Immature natural killer cell (primary cell): ENCODE measurements around the gene RARS1. TPM values are rescaled to one million over a fixed set of nuclear protein-coding genes. Genes with fewer than 3 reads are reported as not detected.

Experiments
- DNase-seq, 3 donors: peaks; one replicate each; pipeline ENCODE4 v3.0.0; 2022; ENCODE audit warnings: mixed read lengths in 1 of 3
- H3K27ac Mint-ChIP-seq, 6 donors: one replicate each; pipeline ENCODE4 v1.8.0; 2020; ENCODE audit warnings: mixed read lengths in 6 of 6, mild to moderate bottlenecking in 5 of 6, inconsistent platforms in 4 of 6, moderate library complexity in 3 of 6
- H3K27me3 Mint-ChIP-seq, 3 donors: one replicate each; pipeline ENCODE4 v1.8.0; 2020 to 2021; ENCODE audit warnings: low read depth in 3 of 3, mild to moderate bottlenecking in 3 of 3, mixed read lengths in 3 of 3, moderate library complexity in 3 of 3, inconsistent platforms in 1 of 3
- H3K36me3 Mint-ChIP-seq, 3 donors: one replicate each; pipeline ENCODE4 v1.8.0; 2020; ENCODE audit warnings: mixed read lengths in 3 of 3, inconsistent platforms in 2 of 3, mild to moderate bottlenecking in 2 of 3
- H3K4me1 Mint-ChIP-seq, 2 donors: one replicate each; pipeline ENCODE4 v1.8.0; 2020; ENCODE audit warnings: inconsistent platforms in 2 of 2, mild to moderate bottlenecking in 2 of 2, mixed read lengths in 2 of 2, moderate library complexity in 1 of 2
- H3K4me3 Mint-ChIP-seq, 5 donors: one replicate each; pipeline ENCODE4 v1.8.0; 2020; ENCODE audit warnings: mild to moderate bottlenecking in 5 of 5, mixed read lengths in 5 of 5, inconsistent platforms in 3 of 5, moderate library complexity in 3 of 5
- H3K9me3 Mint-ChIP-seq, 6 donors: one replicate each; pipeline ENCODE4 v1.8.0; 2020; ENCODE audit warnings: mild to moderate bottlenecking in 6 of 6, mixed read lengths in 6 of 6, inconsistent platforms in 4 of 6, moderate library complexity in 3 of 6
- polyA plus RNA-seq, 3 donors: library from polyadenylated mRNA; unstranded; fragments of 300-500 nt; fragmentation: Illumina TruSeq; gene quantifications; one replicate each; pipeline ENCODE4 v1.2.3, GENCODE V29; 2021

Gene RARS1
- polyA plus RNA-seq, 3 donors from 2014 or later: 9.7 to 18.8 (median 16.9) TPM

DNA sequence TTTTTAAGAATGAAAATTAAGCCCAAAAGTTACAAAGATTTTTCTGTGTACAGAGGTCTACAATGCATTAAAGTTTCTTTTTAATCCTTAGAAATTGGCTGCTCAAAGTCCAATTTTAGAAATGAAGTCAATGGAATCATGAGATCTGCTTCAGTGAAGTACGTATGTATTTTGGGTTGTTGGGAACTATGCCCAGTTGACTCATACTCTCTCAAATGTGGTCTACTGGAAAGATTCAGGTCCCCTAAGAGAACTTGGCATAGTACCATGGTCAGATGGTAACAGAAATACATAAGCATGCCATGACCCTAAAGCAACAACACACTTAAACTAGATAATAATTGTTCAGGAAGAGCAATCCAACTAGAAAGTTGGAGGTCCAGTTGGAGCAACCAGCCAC is 65.9 kb downstream of the RARS1 start:
- H3K27ac Mint-ChIP-seq: peak overlapping the region in 1 of 6 donors; percentile 2
- peaks cover 1 to 33% of the 10 kb centered on the region in 2 donors for H3K4me1 Mint-ChIP-seq
- no peaks in the 10 kb centered on the region for H3K9me3 Mint-ChIP-seq
- H3K27me3 Mint-ChIP-seq: no peaks in the 10 kb centered on the region
- H3K36me3 Mint-ChIP-seq: peaks cover 25 to 45% (median 31%) of the 10 kb centered on the region in 3 donors
- H3K4me3 Mint-ChIP-seq: no peak overlapping the region
- no peak for DNase-seq

DNA sequence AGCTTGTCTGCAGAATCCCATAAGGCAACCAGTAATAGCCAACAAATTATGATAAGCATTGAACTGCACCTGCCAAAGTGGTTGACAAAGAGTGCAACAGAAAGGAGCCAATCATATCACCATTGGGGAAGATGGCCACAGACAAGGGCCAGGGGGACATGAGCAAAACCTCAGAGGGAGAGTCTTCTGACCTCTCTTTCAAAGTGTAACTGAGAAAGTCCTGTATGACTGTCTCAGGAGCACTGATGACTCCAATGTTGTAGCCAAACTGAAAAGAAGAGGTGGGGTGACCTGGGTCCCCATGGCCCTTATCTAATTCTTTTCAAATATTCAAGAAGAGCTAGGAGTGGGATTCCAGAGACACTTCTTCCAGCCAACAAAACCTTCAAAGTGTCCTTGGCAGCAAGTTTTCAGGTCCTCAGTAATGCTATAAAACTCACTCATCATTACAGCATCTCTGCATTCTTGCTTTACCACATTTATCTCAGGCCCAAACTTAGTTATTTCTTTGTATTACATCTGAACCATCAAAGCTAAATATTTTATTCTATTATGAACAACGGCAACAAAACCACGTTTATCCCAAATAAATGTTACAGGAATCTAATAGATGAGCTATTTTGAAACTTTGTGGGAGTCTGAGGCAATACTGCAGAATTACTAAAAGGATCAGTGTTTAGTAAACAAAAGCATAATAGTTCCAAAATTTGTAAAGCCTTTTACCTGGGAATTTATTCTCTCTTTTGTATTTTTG is 67.3 kb downstream of the RARS1 start:
- Mint-ChIP-seq H3K4me1 (peaks cover 1 to 28% of the 10 kb centered on the region in 2 donors), H3K9me3 (no peaks in the 10 kb centered on the region), H3K36me3 (peaks cover 24 to 45% (median 25%) of the 10 kb centered on the region in 3 donors), H3K27ac (peak overlapping the region in 1 of 6 donors; percentile 21), H3K27me3 (no peaks in the 10 kb centered on the region), H3K4me3 (no peak overlapping the region)
- no peak for DNase-seq

DNA sequence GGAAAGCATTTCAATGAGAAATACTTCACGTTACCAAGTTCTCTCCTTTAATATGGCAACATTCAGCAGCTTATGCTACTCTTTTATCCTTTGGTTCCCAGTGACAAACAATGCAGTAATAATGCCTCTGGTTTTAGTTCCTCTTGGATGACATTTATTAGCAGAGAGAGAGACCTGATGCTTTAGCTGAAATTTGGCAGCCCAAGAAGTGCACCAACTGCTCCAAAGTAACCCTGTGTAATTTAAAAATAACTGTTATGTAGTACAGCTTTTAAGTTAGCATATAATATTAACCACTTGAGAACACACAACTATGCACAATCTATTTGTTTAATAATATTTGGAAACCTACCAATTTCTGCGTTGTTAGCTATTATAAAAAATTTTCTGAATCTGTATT is 71.1 kb downstream of the RARS1 start:
- no peaks in the 10 kb centered on the region for H3K9me3 Mint-ChIP-seq
- DNase-seq: no peak
- H3K36me3 Mint-ChIP-seq: peaks cover 19 to 54% (median 23%) of the 10 kb centered on the region in 3 donors
- no peaks in the 10 kb centered on the region for H3K27me3 Mint-ChIP-seq
- no peak overlapping the region for H3K4me3 Mint-ChIP-seq
- peaks cover 0 to 18% of the 10 kb centered on the region in 2 donors for H3K4me1 Mint-ChIP-seq
- no peak overlapping the region for H3K27ac Mint-ChIP-seq

DNA sequence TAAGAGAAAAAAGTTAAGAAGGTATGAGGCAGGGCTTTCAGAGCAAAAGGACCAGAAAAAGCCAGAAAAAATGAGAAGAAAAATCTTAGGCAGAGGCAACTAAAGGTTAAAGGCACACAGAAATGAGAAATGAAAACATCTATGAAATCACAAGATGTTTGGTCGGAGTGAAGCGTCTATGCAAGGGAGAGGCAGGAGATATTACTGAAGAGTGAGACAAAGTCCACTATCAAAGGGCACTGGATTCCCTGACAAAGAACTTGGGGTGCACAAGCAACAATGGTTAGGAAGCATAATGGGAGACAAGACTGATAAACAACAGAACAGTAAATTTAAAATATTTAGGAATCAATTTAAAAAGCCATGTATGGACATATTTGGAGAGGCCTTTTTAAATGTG is 76.0 kb downstream of the RARS1 start:
- peak overlapping the region in 1 of 6 donors; percentile 1 for H3K27ac Mint-ChIP-seq
- DNase-seq: no peak
- peaks cover 7 to 20% of the 10 kb centered on the region in 2 donors for H3K4me1 Mint-ChIP-seq
- no peaks in the 10 kb centered on the region for H3K9me3 Mint-ChIP-seq
- H3K4me3 Mint-ChIP-seq: no peak overlapping the region
- H3K27me3 Mint-ChIP-seq: no peaks in the 10 kb centered on the region
- peaks cover 6 to 29% (median 9%) of the 10 kb centered on the region in 3 donors for H3K36me3 Mint-ChIP-seq

DNA sequence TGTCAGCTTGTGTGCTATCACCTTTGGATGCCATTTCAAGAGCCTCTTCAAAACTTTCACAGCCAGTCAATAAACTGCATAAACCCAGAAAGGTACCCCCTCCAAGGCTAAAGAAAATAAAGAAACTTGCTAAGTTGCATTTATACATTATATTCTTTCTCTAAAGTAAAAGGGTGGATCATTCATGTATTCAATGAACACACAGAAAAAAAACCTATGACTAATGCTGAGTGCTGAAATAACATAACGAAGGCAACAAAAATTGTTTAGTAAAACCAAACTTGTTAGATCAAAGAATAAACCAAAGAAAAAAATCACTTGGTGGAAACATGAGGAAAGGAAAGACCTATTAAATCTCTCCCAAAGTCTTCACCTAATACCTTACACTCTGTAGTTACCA is 77.7 kb downstream of the RARS1 start:
- DNase-seq: no peak
- Mint-ChIP-seq H3K36me3 (peaks cover 12 to 27% (median 14%) of the 10 kb centered on the region in 3 donors), H3K4me1 (peaks cover 7 to 36% of the 10 kb centered on the region in 2 donors), H3K27me3 (no peaks in the 10 kb centered on the region), H3K9me3 (no peaks in the 10 kb centered on the region), H3K27ac (no peak overlapping the region), H3K4me3 (no peak overlapping the region)

DNA sequence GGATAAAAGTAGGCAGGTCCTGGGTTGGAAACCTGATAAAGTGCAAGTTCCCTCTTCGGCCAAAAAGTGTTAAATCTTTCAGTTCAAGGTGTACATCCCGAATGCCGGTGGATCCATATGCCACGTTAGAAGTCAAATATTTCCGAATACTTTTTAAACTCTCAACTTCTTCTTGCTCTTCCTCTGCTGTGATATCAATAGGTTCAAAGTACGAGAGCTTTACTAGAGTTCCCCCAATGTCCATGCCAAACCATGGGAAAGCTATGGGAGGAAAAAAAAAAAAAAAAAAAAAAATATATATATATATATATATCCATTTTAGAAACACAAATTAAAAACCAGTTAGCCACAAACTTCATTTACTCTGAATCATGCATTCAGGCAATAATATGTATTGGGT is 82.5 kb downstream of the RARS1 start:
- Mint-ChIP-seq H3K27me3 (peaks cover 0 to 1% (median 0%) of the 10 kb centered on the region in 3 donors), H3K9me3 (no peaks in the 10 kb centered on the region), H3K4me3 (no peak overlapping the region), H3K27ac (no peak overlapping the region), H3K36me3 (peaks cover 7 to 8% (median 8%) of the 10 kb centered on the region in 3 donors), H3K4me1 (peaks cover 16 to 57% of the 10 kb centered on the region in 2 donors)
- no peak for DNase-seq

Other genes with a start within 250 kb of the RARS1 start
- under 1 TPM in 1 of 3 donors, not detected in 2; 0.40 TPM for gene WWC1, start 194.8 kb upstream of the RARS1 start, polyA plus RNA-seq
- gene FBLL1, start 42.8 kb downstream of the RARS1 start, polyA plus RNA-seq: not detected
- gene PANK3, start 92.9 kb downstream of the RARS1 start, polyA plus RNA-seq: 10 to 100 TPM in 1 of 3 donors, 1 to 10 TPM in 2; 4.6 to 13.1 (median 7.1) TPM